KMS-11 (cell line): ENCODE results near the gene IFT88.

Experiments
- H2AFZ ChIP-seq: fragments of 200-600 bp; sonication (generic); 2 replicates; pipeline ENCODE4 v1.6.1; 2016; ENCODE audit warnings: antibody characterized with exemption, mixed run types, low read depth
- H3K27ac ChIP-seq: fragments of 200-600 bp; sonication (generic); 2 replicates; pipeline ENCODE4 v1.6.1; 2016; ENCODE audit warnings: mild to moderate bottlenecking, mixed run types
- H3K27me3 ChIP-seq: fragments of 200-600 bp; sonication (generic); 2 replicates; pipeline ENCODE4 v1.6.1; 2017; ENCODE audit warnings: mild to moderate bottlenecking, low read depth, mixed run types, moderate library complexity; ENCODE audit not compliant: insufficient read depth
- H3K36me3 ChIP-seq: fragments of 200-600 bp; sonication (generic); 2 replicates; pipeline ENCODE4 v1.6.1; 2017; ENCODE audit warnings: mild to moderate bottlenecking, mixed run types; ENCODE audit not compliant: insufficient read depth
- H3K4me1 ChIP-seq: fragments of 200-600 bp; sonication (generic); 2 replicates; pipeline ENCODE4 v1.6.1; 2016; ENCODE audit warnings: mild to moderate bottlenecking, low read depth, mixed run types; ENCODE audit not compliant: poor library complexity, severe bottlenecking
- H3K4me2 ChIP-seq: fragments of 200-600 bp; sonication (generic); 2 replicates; pipeline ENCODE4 v1.7.0; 2016; ENCODE audit warnings: mild to moderate bottlenecking, mixed run types
- H3K4me3 ChIP-seq: fragments of 200-600 bp; sonication (generic); IDR thresholded peaks from 2 replicates; pipeline ENCODE4 v1.6.1; 2017; ENCODE audit warnings: low read depth, low read length, mixed read lengths; ENCODE audit not compliant: insufficient read depth
- H3K79me2 ChIP-seq: fragments of 200-600 bp; sonication (generic); 2 replicates; pipeline ENCODE4 v1.6.1; 2016; ENCODE audit warnings: low read depth, mixed run types; ENCODE audit not compliant: insufficient read depth
- H3K9ac ChIP-seq: fragments of 200-600 bp; sonication (generic); 2 replicates; pipeline ENCODE4 v1.6.1; 2016; ENCODE audit warnings: mild to moderate bottlenecking, mixed run types
- H4K20me1 ChIP-seq: fragments of 200-600 bp; sonication (generic); 2 replicates; pipeline ENCODE4 v1.6.1; 2016; ENCODE audit warnings: mild to moderate bottlenecking, mixed run types; ENCODE audit not compliant: insufficient read depth
- CTCF ChIP-seq: fragments of 200-600 bp; sonication (generic); conservative IDR thresholded peaks from 2 replicates; pipeline ENCODE4 v1.6.1; 2017; ENCODE audit warnings: low read depth, mild to moderate bottlenecking, antibody characterized with exemption, low read length, moderate library complexity, mixed read lengths

The IFT88 gene

DNA sequence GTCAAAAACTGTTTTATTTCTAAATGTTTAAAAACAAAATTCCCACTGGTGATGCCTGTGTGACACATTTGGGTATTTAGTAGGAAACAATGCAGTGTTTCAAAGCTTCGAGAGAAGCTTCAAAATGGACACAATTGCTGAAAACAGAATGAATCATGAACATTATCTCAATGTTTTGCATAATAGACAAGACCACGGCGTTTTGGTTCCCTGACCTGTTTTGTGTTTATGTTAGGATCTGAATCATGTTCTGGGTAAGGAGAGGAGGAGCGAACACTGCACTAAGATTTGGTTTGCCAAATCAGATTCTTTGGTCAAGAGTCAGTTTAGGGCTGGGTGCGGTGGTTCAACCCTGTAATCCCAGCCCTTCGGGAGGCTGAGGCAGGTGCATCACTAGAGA is 42.2 kb downstream of the IFT88 start:
- H3K9ac ChIP-seq = no peak overlapping the region
- H3K4me1 ChIP-seq = no peaks in the 10 kb centered on the region
- H4K20me1 ChIP-seq = no peaks in the 10 kb centered on the region
- H3K4me2 ChIP-seq = no peak overlapping the region
- H3K79me2 ChIP-seq = no peaks in the 10 kb centered on the region
- H2AFZ ChIP-seq = no peak overlapping the region
- H3K27ac ChIP-seq = no peak overlapping the region
- H3K27me3 ChIP-seq = no peaks in the 10 kb centered on the region
- no peaks in the 10 kb centered on the region for H3K36me3 ChIP-seq
- no peak overlapping the region for H3K4me3 ChIP-seq
- TF ChIP-seq CTCF = no peak

- TF ChIP-seq CTCF = no peak
- no peaks in the 10 kb centered on the region for H3K36me3 ChIP-seq
- no peaks in the 10 kb centered on the region for H3K4me1 ChIP-seq
- no peak overlapping the region for H3K4me2 ChIP-seq
- H2AFZ ChIP-seq = no peak overlapping the region
- H3K79me2 ChIP-seq = no peaks in the 10 kb centered on the region
- H3K4me3 ChIP-seq = no peak overlapping the region
- H4K20me1 ChIP-seq = no peaks in the 10 kb centered on the region
- H3K27me3 ChIP-seq = no peaks in the 10 kb centered on the region
- no peak overlapping the region for H3K27ac ChIP-seq
- H3K9ac ChIP-seq = no peak overlapping the region
Observed at GRCh38 chr13:20610006-20610405, 43.0 kb downstream of the IFT88 start.

- Histone ChIP-seq H3K4me2 (no peak overlapping the region), H2AFZ (no peak overlapping the region), H3K4me3 (no peak overlapping the region), H3K4me1 (no peaks in the 10 kb centered on the region), H3K27me3 (no peaks in the 10 kb centered on the region), H4K20me1 (no peaks in the 10 kb centered on the region), H3K9ac (no peak overlapping the region), H3K79me2 (no peaks in the 10 kb centered on the region), H3K27ac (no peak overlapping the region), H3K36me3 (no peaks in the 10 kb centered on the region)
- TF ChIP-seq CTCF = no peak
Observed at GRCh38 chr13:20616059-20616797, 49.3 kb downstream of the IFT88 start.

- Histone ChIP-seq H3K79me2 (no peaks in the 10 kb centered on the region), H3K4me2 (no peak overlapping the region), H3K4me3 (no peak overlapping the region), H4K20me1 (no peaks in the 10 kb centered on the region), H3K27me3 (no peaks in the 10 kb centered on the region), H2AFZ (no peak overlapping the region), H3K27ac (no peak overlapping the region), H3K4me1 (no peaks in the 10 kb centered on the region), H3K9ac (no peak overlapping the region), H3K36me3 (no peaks in the 10 kb centered on the region)
- no peak for TF ChIP-seq CTCF
Observed at GRCh38 chr13:20623000-20623399, 56.0 kb downstream of the IFT88 start.
